ENCODE data around the gene SYTL4. TPM values are rescaled to one million over a fixed set of nuclear protein-coding genes. Genes with fewer than 3 reads are reported as not detected.

The SYTL4 gene
- total RNA-seq, 1 experiment from 2014 or later, result 23.4 TPM

DNA sequence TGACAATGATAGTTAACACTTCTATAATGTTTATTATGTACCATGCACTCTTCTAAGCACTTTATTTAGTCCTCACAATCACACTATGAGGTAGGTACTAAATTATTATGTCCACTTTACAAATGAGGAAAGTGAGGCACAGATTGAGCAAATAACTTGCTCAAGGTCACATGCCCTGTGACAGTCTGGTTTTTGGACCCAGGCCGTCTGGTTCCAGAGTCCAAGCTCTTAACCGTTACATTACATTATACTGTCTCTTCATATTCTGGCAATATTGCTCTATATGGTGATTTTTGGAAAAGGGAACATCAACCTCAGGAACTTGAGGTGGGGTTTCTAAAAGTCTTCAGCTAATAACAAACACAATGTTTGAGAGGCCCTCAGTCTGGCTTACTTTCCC is 12.8 kb downstream of the SYTL4 start:
- no peak for DNase-seq
- Histone ChIP-seq H3K9me3 (ENCODE audit: insufficient read depth, low read depth) (no peaks in the 10 kb centered on the region), H3K4me1 (replicated peaks; ENCODE audit: insufficient read depth) (peaks cover 13% of the 10 kb centered on the region; the same call in 1 of the 2 replicates), H3K4me2 (no peak overlapping the region), H3F3A (ENCODE audit: insufficient read depth, low read depth) (no peaks in the 10 kb centered on the region), H3K4me3 (no peak overlapping the region), H3K36me3 (ENCODE audit: low read depth) (no peaks in the 10 kb centered on the region), H3K27ac (no peak overlapping the region), H3K79me2 (ENCODE audit: low read depth) (no peaks in the 10 kb centered on the region), H3K9me2 (ENCODE audit: insufficient read depth) (no peaks in the 10 kb centered on the region), H4K20me1 (ENCODE audit: insufficient read depth) (no peaks in the 10 kb centered on the region), H3K27me3 (ENCODE audit: insufficient read depth, low read depth) (no peaks in the 10 kb centered on the region), H2AFZ (no peak overlapping the region)
- BruUV-seq (replicated peaks), result no TSS peak
- TF ChIP-seq CTCF (conservative IDR thresholded peaks at IDR 0.05) (no peak), EZH2 (IDR thresholded peaks at IDR 0.05; ENCODE audit: low read depth) (no peak)
- ChIA-PET CTCF (no interaction called here), POLR2A (ENCODE audit: unreplicated experiment) (no interaction called here)
- intact Hi-C loops (cut with micrococcal nuclease; ENCODE audit: unreplicated experiment), result no loop called here

- BruUV-seq (replicated peaks), result no TSS peak
- no peaks in the 10 kb centered on the region for H4K20me1 ChIP-seq (ENCODE audit: insufficient read depth)
- no peak overlapping the region for H2AFZ ChIP-seq
- CTCF ChIA-PET, result no interaction called here
- no peak overlapping the region for H3K4me2 ChIP-seq
- H3K9me2 ChIP-seq (ENCODE audit: insufficient read depth), result no peaks in the 10 kb centered on the region
- intact Hi-C loops (cut with micrococcal nuclease; ENCODE audit: unreplicated experiment), result no loop called here
- H3K4me1 ChIP-seq (replicated peaks; ENCODE audit: insufficient read depth), result peaks cover 13% of the 10 kb centered on the region; the same call in 1 of the 2 replicates
- no peaks in the 10 kb centered on the region for H3F3A ChIP-seq (ENCODE audit: insufficient read depth, low read depth)
- H3K36me3 ChIP-seq (ENCODE audit: low read depth), result no peaks in the 10 kb centered on the region
- H3K9me3 ChIP-seq (ENCODE audit: insufficient read depth, low read depth), result no peaks in the 10 kb centered on the region
- DNase-seq, result no peak
- POLR2A ChIA-PET (ENCODE audit: unreplicated experiment), result no interaction called here
- TF ChIP-seq EZH2 (IDR thresholded peaks at IDR 0.05; ENCODE audit: low read depth) (no peak), CTCF (conservative IDR thresholded peaks at IDR 0.05) (no peak)
- H3K4me3 ChIP-seq, result no peak overlapping the region
- no peak overlapping the region for H3K27ac ChIP-seq
- H3K27me3 ChIP-seq (ENCODE audit: insufficient read depth, low read depth), result no peaks in the 10 kb centered on the region
- H3K79me2 ChIP-seq (ENCODE audit: low read depth), result no peaks in the 10 kb centered on the region
Measured at GRCh38 chrX:100717363-100717762, 14.6 kb downstream of the SYTL4 start.

GRCh38 chrX:100710816-100711215 is 21.1 kb downstream of the SYTL4 start:
- ChIA-PET CTCF (interaction anchor here (0.7 kb wide), 1 partner anchor 198 kb away, joined by 5 read pairs; no protein-coding TSS in a partner anchor), POLR2A (ENCODE audit: unreplicated experiment) (no interaction called here)
- no peak overlapping the region for H3K4me3 ChIP-seq
- no peak overlapping the region for H2AFZ ChIP-seq
- no peaks in the 10 kb centered on the region for H3K36me3 ChIP-seq (ENCODE audit: low read depth)
- no peak overlapping the region for H3K27ac ChIP-seq
- H3F3A ChIP-seq (ENCODE audit: insufficient read depth, low read depth), result no peaks in the 10 kb centered on the region
- no peaks in the 10 kb centered on the region for H3K4me1 ChIP-seq (replicated peaks; ENCODE audit: insufficient read depth)
- no peak overlapping the region for H3K4me2 ChIP-seq
- no peaks in the 10 kb centered on the region for H3K79me2 ChIP-seq (ENCODE audit: low read depth)
- DNase-seq, result no peak
- H4K20me1 ChIP-seq (ENCODE audit: insufficient read depth), result no peaks in the 10 kb centered on the region
- intact Hi-C loops (cut with micrococcal nuclease; ENCODE audit: unreplicated experiment), result no loop called here
- TF ChIP-seq CTCF (conservative IDR thresholded peaks at IDR 0.05) (no peak), EZH2 (IDR thresholded peaks at IDR 0.05; ENCODE audit: low read depth) (no peak)
- no peaks in the 10 kb centered on the region for H3K9me2 ChIP-seq (ENCODE audit: insufficient read depth)
- BruUV-seq (replicated peaks), result no TSS peak
- H3K9me3 ChIP-seq (ENCODE audit: insufficient read depth, low read depth), result no peaks in the 10 kb centered on the region
- H3K27me3 ChIP-seq (ENCODE audit: insufficient read depth, low read depth), result no peaks in the 10 kb centered on the region
